ENCODE measurements around the gene LAMTOR4.

LAMTOR4 gene

DNA sequence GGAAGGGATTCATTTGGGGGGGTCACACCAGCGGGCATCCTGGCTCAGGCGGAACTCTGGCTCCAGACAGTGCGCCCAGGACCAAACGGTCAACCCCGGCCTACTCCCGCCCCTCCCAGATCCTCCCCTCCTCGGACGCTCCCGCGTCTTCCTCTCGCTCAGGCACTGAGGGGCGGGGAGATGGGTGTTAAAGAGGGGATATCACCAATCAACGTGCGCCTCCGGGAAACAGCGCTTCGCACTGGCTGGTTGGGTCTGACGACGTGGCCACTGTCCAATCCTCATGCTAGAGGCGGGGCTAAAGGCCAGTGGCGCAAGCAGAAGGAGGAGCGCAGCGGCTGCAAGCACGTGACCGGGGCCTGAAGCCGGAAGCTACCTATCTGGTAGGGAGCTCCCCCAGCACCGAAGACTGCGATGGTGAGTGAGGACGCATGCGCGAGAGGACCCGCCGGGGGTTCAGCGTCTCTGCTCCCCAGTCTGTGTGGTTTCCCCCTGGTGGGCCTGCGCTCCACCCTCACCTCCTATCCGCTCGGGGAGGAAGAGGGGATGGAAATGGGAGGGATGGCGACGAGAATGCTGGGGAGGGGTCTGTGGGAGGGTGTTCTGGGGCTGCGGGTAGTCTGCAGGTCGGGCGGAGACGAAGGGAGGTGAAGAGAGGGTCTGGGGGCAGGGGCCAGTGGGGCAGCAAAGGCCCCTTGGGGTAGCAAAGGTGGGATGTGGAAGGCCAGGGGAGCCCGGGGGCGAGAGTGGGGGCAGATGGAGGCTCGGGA lies at the start of gene LAMTOR4:
Gene LAMTOR4 (plus strand): TSS at position 360 of the 770 bp plus-strand sequence. CDS start 55 bp downstream, at position 415.
- TF ChIP-seq CTCF (IDR thresholded peaks at IDR 0.05; ENCODE audit: control insufficient read depth, insufficient read depth, low read depth, low read length, missing control alignments) = no peak
- peak within 1 kb of the TSS; percentile 88 for H3K4me3 ChIP-seq (ENCODE audit: control insufficient read depth, low read depth, low read length)
- peak; percentile 95 for DNase-seq (ENCODE audit: low read depth)

DNA sequence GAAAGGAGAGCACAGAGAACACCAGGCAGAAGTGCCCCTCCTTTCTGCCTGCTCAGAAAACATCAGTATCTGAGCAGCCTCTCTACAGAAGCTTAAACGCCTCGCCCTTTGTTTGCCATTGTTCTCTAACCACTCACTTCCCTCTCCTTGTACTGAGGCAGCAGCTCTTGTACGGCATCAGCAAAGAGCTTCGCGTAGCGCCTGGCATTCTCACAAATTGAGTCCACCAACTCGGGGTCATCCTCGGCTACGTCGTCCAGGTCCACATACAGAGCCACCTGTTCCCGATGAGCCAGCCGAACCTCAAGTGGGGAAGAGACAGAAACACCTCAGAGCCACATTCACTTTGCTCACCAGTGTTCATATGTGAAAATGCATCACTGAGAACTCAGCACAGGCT lies 49.3 kb upstream of the LAMTOR4 start:
- no peak for DNase-seq (ENCODE audit: low read depth)
- TF ChIP-seq CTCF (IDR thresholded peaks at IDR 0.05; ENCODE audit: control insufficient read depth, insufficient read depth, low read depth, low read length, missing control alignments) = no peak
- H3K4me3 ChIP-seq (ENCODE audit: control insufficient read depth, low read depth, low read length) = peak overlapping the region; percentile 93

DNA sequence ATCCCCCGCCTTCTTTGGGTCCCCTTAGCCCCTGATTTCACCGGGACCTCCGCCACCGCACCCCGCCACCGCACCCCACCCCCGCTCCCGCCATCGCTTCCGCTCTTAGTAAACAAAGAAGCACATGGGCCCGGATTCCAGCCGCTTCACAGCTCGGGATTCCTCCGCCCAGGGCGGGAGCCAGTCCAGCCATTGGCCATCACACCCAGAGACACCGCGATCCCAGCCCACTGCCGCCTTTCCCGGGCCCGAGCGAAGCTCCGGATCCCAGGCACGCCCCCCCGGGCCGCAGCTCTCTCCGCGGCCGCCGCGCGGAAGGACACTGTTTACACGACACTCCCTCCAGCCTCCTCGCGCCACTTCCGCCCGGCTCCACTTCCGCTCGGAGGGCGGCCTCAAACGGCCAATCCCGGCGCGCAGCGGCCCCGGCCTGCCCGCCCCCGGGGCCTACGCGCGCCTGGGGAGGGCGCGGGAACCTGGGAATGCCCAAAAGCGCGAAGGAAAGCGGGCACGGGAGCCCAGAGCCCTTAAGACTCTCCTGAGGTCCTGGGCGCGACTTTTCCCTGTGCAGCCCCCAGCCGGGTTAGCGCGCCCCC lies 48.2 kb upstream of the LAMTOR4 start:
- no peak for TF ChIP-seq CTCF (IDR thresholded peaks at IDR 0.05; ENCODE audit: control insufficient read depth, insufficient read depth, low read depth, low read length, missing control alignments)
- H3K4me3 ChIP-seq (ENCODE audit: control insufficient read depth, low read depth, low read length) = peak overlapping the region; percentile 93
- peak; percentile 97 for DNase-seq (ENCODE audit: low read depth)

DNA sequence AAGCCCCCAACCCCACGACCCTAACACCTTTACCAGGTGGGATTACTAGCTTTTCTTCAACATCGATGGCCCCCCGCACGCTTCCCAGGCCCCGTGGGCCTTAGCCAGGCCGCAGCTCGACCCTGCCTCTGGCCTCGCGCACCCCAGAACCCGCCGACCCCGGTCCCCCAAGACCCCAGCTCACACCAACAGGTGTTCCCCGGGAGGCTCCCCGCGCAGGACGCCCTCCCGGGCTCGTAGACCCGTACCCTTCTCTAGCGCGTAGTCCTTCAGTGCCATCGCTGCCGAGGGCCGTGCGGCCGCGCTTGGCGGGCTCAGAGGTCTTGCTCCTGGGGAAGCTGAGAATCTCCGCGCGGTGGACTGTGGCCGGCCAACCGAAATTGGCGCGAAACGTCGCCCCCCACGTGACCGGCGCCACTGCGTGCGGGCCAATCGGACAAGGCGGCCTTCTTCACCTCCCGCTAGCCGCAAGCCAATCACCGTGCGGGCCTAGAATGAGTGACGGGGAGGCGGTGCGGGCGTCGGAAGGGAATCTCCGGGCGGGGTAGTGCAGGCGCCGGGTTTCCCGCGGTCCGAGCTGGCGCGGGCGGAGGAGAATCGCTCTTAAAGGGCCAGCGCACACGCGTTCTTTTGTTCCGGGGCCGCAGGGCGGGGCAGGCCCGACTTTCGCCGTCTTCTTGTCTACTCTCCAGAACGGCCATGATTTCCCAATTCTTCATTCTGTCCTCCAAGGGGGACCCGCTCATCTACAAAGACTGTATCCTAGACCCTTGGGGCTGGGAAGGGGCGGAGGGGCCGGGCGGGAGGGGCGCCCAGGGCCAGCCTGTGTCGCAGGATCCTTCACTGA lies 47.5 kb upstream of the LAMTOR4 start, which contains the start of the genes AP4M1 and MCM7:
Gene AP4M1 (plus strand): TSS at position 628 of the 847 bp plus-strand sequence. CDS start 72 bp downstream, at position 700.
Gene MCM7 (minus strand): TSS at position 382 of the 847 bp plus-strand sequence. CDS start 103 bp downstream, at position 279.
- DNase-seq (ENCODE audit: low read depth) = peak; percentile 94
- no peak for TF ChIP-seq CTCF (IDR thresholded peaks at IDR 0.05; ENCODE audit: control insufficient read depth, insufficient read depth, low read depth, low read length, missing control alignments)
- H3K4me3 ChIP-seq (ENCODE audit: control insufficient read depth, low read depth, low read length) = peak within 1 kb of the TSS; percentile 93

- peak; percentile 55 for DNase-seq (ENCODE audit: low read depth)
- no peak for TF ChIP-seq CTCF (IDR thresholded peaks at IDR 0.05; ENCODE audit: control insufficient read depth, insufficient read depth, low read depth, low read length, missing control alignments)
- no peak overlapping the region for H3K4me3 ChIP-seq (ENCODE audit: control insufficient read depth, low read depth, low read length)
Measured at GRCh38 chr7:100102950-100103840, 45.5 kb upstream of the LAMTOR4 start.
